ENCODE data around the gene VASP. TPM values are rescaled to one million over a fixed set of nuclear protein-coding genes. Genes with fewer than 3 reads are reported as not detected.

Gene VASP
- total and polyA plus RNA-seq, 9 of the 15 experiments (the other 6 are each of a cell fraction or from before 2014, with no cell fraction given), result 16.7 to 261 (median 112) TPM

DNA sequence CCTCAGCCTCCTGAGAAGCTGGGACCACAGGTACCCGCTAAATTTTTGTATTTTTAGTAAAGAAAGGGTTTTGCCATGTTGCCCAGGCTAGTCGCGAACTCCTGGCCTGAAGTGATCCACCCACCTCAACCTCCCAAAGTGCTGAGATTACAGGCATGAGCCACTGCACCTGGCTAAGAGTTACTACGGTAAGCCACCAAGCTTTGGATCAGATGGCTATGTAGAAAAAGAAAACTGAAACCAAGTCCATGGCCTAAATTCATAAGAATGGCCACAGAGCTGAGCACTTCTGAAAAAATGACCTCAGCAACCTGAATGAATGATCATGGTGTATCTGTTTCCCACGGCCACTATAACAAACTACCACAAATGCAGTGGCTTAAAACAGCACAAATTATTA is 67.9 kb downstream of the VASP start:
- H3K79me2 ChIP-seq (ENCODE audit: control insufficient read depth, insufficient read depth, low read length), result peaks cover 48% of the 10 kb centered on the region
- no peaks in the 10 kb centered on the region for H3K9me3 ChIP-seq (replicated peaks; ENCODE audit: control insufficient read depth, insufficient read depth, low read depth, low read length)
- H2AFZ ChIP-seq (ENCODE audit: low read depth, low read length), result no peak overlapping the region
- DNase-seq (ENCODE audit: extremely low read depth in 1 of 4, low spot score in 3 of 4) (no peak), FAIRE-seq (no peak), ATAC-seq (no peak)
- no peak overlapping the region for H3K4me3 ChIP-seq
- 84% methylated on average over 5 of the region's 5 CpGs for WGBS (ENCODE audit: insufficient coverage, low coverage, missing lambda C conversion rate)
- ChIA-PET CTCF (ENCODE audit: low intra/inter-chr PET ratio) (no interaction called here), POLR2A (interaction anchor here (0.6 to 1.0 kb wide), 2 partner anchors 9 to 49 kb away, joined by 3 read pairs; no protein-coding TSS in a partner anchor)
- no peaks in the 10 kb centered on the region for H3K9me1 ChIP-seq (ENCODE audit: control insufficient read depth, insufficient read depth, low read length)
- intact Hi-C loops (cut with micrococcal nuclease), result no loop called here
- no peak overlapping the region for H3K4me2 ChIP-seq (ENCODE audit: insufficient read depth, low read length)
- peaks cover 13% of the 10 kb centered on the region; the same call in 2 of the 3 replicates for H3K36me3 ChIP-seq (ENCODE audit: control insufficient read depth, insufficient read depth, low read length)
- H3K27me3 ChIP-seq (ENCODE audit: control insufficient read depth in 2 of 2, insufficient read depth in 2 of 2, low read length in 2 of 2), result no peaks in the 10 kb centered on the region
- H3K27ac ChIP-seq (ENCODE audit: extremely low read depth, low read depth, low read length), result no peak overlapping the region
- H3K4me1 ChIP-seq (replicated peaks in 1 of 2; ENCODE audit: control insufficient read depth in 2 of 2, insufficient read depth in 2 of 2, low read length in 2 of 2), result peaks cover 16 to 18% of the 10 kb centered on the region in 2 experiments; a peak in 4 of 5 replicates
- in situ Hi-C loops (cut with MboI), result no loop called here
- peak overlapping the region in 1 of 2 experiments; percentile 29; a peak in 1 of 4 replicates for H3K9ac ChIP-seq (ENCODE audit: insufficient read depth in 1 of 2, low read depth in 2 of 2, low read length in 2 of 2)
- no peaks in the 10 kb centered on the region; the same call in 1 of the 2 replicates for H4K20me1 ChIP-seq (replicated peaks; ENCODE audit: control insufficient read depth, insufficient read depth, low read length)
- BruUV-seq (replicated peaks), result no TSS peak
- TF ChIP-seq GTF2E2 (tag; IDR thresholded peaks at IDR 0.05) (no peak), ETV6 (IDR thresholded peaks at IDR 0.05; ENCODE audit: borderline replicate concordance in 1 of 2, low read depth in 2 of 2, low read length in 1 of 2) (no peak), ETV6 (CRISPR knock-in tag; IDR thresholded peaks at IDR 0.05; ENCODE audit: borderline replicate concordance) (no peak), ARID1B (IDR thresholded peaks at IDR 0.05) (no peak), PCBP1 (IDR thresholded peaks at IDR 0.05; ENCODE audit: low read depth, low read length, poor library complexity, severe bottlenecking) (no peak), COPS2 (conservative IDR thresholded peaks at IDR 0.05) (no peak), MTA1 (IDR thresholded peaks at IDR 0.05; ENCODE audit: borderline replicate concordance) (no peak), HDAC2 (IDR thresholded peaks at IDR 0.05) (no peak), NCOA4 (IDR thresholded peaks at IDR 0.05; ENCODE audit: partially characterized antibody) (no peak), TRIM24 (IDR thresholded peaks at IDR 0.05) (no peak), KDM4B (IDR thresholded peaks at IDR 0.05; ENCODE audit: borderline replicate concordance in 2 of 2, low read depth in 1 of 2) (no peak), KDM2B (CRISPR knock-in tag; IDR thresholded peaks at IDR 0.05) (no peak), ILF3 (IDR thresholded peaks at IDR 0.05; ENCODE audit: borderline replicate concordance) (no peak), JUND (IDR thresholded peaks at IDR 0.05; ENCODE audit: borderline replicate concordance, low read depth, low read length) (no peak), JUND (tag; IDR thresholded peaks at IDR 0.05; ENCODE audit: borderline replicate concordance, low read depth, low read length) (no peak)
- TF ChIP-seq, protein P1, sequence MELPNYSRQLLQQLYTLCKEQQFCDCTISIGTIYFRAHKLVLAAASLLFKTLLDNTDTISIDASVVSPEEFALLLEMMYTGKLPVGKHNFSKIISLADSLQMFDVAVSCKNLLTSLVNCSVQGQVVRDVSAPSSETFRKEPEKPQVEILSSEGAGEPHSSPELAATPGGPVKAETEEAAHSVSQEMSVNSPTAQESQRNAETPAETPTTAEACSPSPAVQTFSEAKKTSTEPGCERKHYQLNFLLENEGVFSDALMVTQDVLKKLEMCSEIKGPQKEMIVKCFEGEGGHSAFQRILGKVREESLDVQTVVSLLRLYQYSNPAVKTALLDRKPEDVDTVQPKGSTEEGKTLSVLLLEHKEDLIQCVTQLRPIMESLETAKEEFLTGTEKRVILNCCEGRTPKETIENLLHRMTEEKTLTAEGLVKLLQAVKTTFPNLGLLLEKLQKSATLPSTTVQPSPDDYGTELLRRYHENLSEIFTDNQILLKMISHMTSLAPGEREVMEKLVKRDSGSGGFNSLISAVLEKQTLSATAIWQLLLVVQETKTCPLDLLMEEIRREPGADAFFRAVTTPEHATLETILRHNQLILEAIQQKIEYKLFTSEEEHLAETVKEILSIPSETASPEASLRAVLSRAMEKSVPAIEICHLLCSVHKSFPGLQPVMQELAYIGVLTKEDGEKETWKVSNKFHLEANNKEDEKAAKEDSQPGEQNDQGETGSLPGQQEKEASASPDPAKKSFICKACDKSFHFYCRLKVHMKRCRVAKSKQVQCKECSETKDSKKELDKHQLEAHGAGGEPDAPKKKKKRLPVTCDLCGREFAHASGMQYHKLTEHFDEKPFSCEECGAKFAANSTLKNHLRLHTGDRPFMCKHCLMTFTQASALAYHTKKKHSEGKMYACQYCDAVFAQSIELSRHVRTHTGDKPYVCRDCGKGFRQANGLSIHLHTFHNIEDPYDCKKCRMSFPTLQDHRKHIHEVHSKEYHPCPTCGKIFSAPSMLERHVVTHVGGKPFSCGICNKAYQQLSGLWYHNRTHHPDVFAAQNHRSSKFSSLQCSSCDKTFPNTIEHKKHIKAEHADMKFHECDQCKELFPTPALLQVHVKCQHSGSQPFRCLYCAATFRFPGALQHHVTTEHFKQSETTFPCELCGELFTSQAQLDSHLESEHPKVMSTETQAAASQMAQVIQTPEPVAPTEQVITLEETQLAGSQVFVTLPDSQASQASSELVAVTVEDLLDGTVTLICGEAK (IDR thresholded peaks at IDR 0.05), result no peak
- TF ChIP-seq, protein P1 (CRISPR knock-in tag; IDR thresholded peaks at IDR 0.05), result no peak

All from K562 (cell line).